ENCODE measurements around the gene GPNMB. TPM values are rescaled to one million over a fixed set of nuclear protein-coding genes. Genes with fewer than 3 reads are reported as not detected.

The GPNMB gene
- total RNA-seq, 1 donor from 2014 or later, result 0.59 TPM

DNA sequence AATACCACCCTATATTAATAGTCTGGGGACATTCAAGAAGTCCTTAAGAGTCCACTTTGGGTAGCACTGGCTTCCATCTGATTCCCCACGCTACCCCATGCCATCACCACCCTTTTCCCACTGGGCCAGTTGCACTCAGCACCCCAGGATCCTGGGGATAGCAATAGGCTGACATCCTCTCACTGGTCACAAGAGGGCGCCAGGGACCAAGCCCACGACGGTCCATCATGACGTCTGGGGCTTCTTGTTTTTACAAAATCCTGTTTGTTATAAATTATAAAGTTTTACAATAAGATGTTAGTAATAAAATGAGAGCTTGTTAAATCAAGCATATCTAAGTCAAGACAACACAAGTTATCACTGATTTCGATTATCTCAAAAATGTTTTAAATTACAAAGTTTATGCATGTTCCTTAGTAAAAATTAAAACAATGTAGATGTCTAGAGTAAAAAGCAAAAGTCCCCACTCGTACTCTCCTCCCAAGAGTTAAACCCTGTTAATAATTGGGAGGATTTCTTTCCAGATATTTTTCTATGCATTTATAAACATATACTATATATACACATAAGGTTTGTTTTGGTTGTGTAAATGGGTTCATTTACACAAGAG lies 15.4 kb downstream of the GPNMB start:
- peaks cover 19% of the 10 kb centered on the region for H3K27me3 Mint-ChIP-seq (ENCODE audit: low read depth)
- no peak overlapping the region for H3K27ac Mint-ChIP-seq
- peak; percentile 46 for DNase-seq (ENCODE audit: low spot score)
- no peaks in the 10 kb centered on the region for H3K4me1 Mint-ChIP-seq (ENCODE audit: low read depth)
- intact Hi-C loops (cut with micrococcal nuclease), result loop anchor here (2.0 kb wide), 1 partner anchor 451 kb away; no protein-coding TSS in a partner anchor
- no peaks in the 10 kb centered on the region for H3K9me3 Mint-ChIP-seq
- no peaks in the 10 kb centered on the region for H3K36me3 Mint-ChIP-seq (ENCODE audit: low read depth)
- no peak overlapping the region for H3K4me3 Mint-ChIP-seq (ENCODE audit: low read depth)

DNA sequence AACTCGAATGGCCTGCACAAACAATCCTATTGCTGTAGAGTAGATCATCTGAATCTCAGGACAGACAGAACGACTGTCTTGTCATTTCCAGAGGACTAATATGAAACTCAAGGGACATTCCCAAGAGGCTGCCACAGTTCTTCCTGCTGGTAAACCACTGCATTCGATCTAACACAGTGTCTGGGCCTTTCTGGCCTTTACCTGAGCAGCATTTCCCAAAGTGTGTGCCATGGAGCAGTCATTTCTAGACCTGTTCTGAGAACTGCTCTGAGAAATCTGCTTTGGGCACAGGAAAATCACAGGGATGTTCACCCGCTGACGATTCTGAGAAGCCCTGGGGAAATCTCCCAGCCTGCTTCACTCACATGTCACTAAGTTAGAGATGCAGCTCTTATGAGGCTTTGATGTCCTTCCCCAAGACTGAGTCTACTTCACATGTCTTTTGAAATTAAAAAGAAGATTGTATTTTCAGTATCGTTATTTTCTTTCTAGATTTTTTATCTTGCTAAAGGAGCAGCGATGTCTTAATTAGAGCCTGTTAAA lies 18.4 kb downstream of the GPNMB start:
- H3K4me3 Mint-ChIP-seq (ENCODE audit: low read depth), result no peak overlapping the region
- intact Hi-C loops (cut with micrococcal nuclease), result no loop called here
- H3K4me1 Mint-ChIP-seq (ENCODE audit: low read depth), result no peaks in the 10 kb centered on the region
- H3K27ac Mint-ChIP-seq, result no peak overlapping the region
- peaks cover 3% of the 10 kb centered on the region for H3K27me3 Mint-ChIP-seq (ENCODE audit: low read depth)
- no peaks in the 10 kb centered on the region for H3K36me3 Mint-ChIP-seq (ENCODE audit: low read depth)
- no peaks in the 10 kb centered on the region for H3K9me3 Mint-ChIP-seq
- DNase-seq (ENCODE audit: low spot score), result no peak

DNA sequence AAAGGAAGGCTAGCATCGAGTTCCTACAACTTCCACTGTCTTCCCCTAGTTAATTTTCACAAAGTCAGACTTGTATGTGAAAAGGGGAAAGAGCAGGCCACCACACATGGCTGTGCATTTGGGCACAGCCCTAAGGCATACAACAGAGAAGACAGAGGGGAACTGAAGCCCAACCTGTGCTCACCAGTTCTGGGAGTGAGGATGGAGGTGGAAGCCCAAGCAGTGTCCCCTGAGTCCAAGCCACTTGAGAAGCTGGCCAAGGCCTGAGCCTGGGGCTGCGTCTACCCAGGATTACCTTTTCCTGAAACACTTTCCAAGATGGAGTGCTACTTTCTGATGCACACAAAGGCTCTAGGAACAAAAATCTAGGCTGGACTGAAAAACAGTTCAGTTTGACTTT lies 20.3 kb downstream of the GPNMB start:
- Mint-ChIP-seq H3K27ac (no peak overlapping the region), H3K9me3 (no peaks in the 10 kb centered on the region), H3K27me3 (ENCODE audit: low read depth) (peaks cover 1% of the 10 kb centered on the region), H3K36me3 (ENCODE audit: low read depth) (no peaks in the 10 kb centered on the region), H3K4me1 (ENCODE audit: low read depth) (no peaks in the 10 kb centered on the region), H3K4me3 (ENCODE audit: low read depth) (no peak overlapping the region)
- DNase-seq (ENCODE audit: low spot score), result no peak
- intact Hi-C loops (cut with micrococcal nuclease), result no loop called here

DNA sequence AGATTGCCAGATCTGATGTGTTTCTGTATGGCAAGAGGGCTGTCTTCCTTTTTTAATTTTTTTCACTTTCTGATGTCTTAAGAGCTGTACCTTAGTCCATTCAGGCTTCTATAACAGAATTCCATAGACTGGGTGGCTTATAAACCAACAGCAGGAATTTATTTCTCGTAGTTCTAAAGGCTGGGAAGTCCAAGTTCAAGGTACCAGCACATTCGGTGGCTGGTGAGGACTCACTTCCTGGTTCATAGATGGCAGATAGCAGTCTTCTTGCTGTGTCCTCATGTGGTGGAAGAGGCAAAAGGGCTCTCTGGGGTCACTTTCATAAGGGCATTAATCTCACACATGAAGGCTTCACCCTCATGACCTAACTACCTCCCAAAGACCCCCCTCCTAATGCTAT lies 20.8 kb downstream of the GPNMB start:
- H3K27me3 Mint-ChIP-seq (ENCODE audit: low read depth), result peaks cover 3% of the 10 kb centered on the region
- H3K27ac Mint-ChIP-seq, result no peak overlapping the region
- H3K9me3 Mint-ChIP-seq, result no peaks in the 10 kb centered on the region
- H3K36me3 Mint-ChIP-seq (ENCODE audit: low read depth), result no peaks in the 10 kb centered on the region
- no peak for DNase-seq (ENCODE audit: low spot score)
- no peak overlapping the region for H3K4me3 Mint-ChIP-seq (ENCODE audit: low read depth)
- intact Hi-C loops (cut with micrococcal nuclease), result no loop called here
- H3K4me1 Mint-ChIP-seq (ENCODE audit: low read depth), result peaks cover 2% of the 10 kb centered on the region

DNA sequence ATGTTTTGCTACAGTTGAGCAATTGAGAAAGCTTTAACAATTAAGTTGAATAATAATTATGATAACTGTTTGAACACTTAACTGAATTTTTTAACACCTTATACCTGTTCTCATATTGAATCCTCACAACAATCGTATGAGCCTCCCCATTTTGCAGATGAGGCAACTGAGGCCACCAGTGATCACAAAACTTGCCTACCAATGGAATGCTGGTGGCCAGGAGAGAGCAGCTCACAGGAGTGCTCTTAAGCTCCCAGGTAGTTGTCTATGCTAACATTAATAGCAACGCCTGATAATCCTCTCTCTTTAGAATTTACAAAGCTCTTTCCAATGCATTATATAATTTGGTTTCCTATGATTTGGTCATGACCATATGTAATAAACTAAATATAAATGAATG lies 21.6 kb downstream of the GPNMB start:
- H3K9me3 Mint-ChIP-seq, result no peaks in the 10 kb centered on the region
- H3K4me3 Mint-ChIP-seq (ENCODE audit: low read depth), result no peak overlapping the region
- no peaks in the 10 kb centered on the region for H3K36me3 Mint-ChIP-seq (ENCODE audit: low read depth)
- intact Hi-C loops (cut with micrococcal nuclease), result no loop called here
- no peak overlapping the region for H3K27ac Mint-ChIP-seq
- H3K4me1 Mint-ChIP-seq (ENCODE audit: low read depth), result peaks cover 8% of the 10 kb centered on the region
- DNase-seq (ENCODE audit: low spot score), result no peak
- peaks cover 3% of the 10 kb centered on the region for H3K27me3 Mint-ChIP-seq (ENCODE audit: low read depth)

DNA sequence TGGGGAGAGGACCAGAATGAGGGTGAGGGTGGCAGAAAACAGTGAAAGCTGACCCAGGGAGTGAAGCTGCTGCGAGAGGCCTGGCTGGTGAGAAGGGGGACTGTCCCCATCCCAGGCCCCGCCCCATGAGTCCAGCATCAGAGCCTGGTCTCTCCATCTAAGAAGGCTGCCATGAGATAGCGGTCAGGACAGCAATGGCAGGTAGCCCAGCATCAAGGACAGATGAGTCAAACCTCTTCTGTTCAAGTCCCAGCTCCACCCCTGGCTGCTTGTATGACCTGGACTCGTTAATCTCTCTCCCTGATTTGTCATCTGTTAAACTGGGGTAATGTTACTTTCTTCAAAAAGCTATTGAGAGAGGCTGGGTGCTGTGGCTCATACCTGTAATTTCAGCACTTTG lies 22.2 kb downstream of the GPNMB start:
- intact Hi-C loops (cut with micrococcal nuclease), result no loop called here
- no peak for DNase-seq (ENCODE audit: low spot score)
- peaks cover 14% of the 10 kb centered on the region for H3K4me1 Mint-ChIP-seq (ENCODE audit: low read depth)

DNA sequence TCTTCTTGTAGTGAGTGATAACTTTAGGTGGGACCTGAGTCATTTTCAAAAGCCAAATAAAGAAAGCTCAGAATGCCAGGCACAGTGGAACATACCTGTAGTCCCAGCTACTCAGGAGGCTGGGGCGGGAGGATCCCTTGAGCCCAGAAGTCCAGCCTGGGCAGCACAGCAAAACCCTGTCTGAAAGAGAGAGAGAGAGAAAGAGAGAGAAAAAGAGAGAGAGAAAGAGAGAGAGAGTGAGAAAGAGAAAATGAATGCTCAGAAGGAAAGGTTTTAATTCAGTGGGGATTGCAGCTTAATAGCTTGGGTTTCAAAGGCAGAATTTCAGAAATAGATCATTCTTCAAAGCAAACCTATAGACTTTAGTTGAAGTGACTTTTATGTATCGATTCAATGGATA lies 25.7 kb downstream of the GPNMB start:
- peaks cover 20% of the 10 kb centered on the region for H3K4me1 Mint-ChIP-seq (ENCODE audit: low read depth)
- no peak overlapping the region for H3K4me3 Mint-ChIP-seq (ENCODE audit: low read depth)
- intact Hi-C loops (cut with micrococcal nuclease), result loop anchor here (2.0 kb wide), 2 partner anchors 27 to 199 kb away; partner anchors contain the start of genes IGF2BP3 and MALSU1
- H3K9me3 Mint-ChIP-seq, result no peaks in the 10 kb centered on the region
- no peak for DNase-seq (ENCODE audit: low spot score)
- no peaks in the 10 kb centered on the region for H3K36me3 Mint-ChIP-seq (ENCODE audit: low read depth)
- peaks cover 3% of the 10 kb centered on the region for H3K27me3 Mint-ChIP-seq (ENCODE audit: low read depth)
- H3K27ac Mint-ChIP-seq, result peak overlapping the region; percentile 20

More for the DNA sequence above, 22.2 kb downstream of the GPNMB start:
- H3K4me3 Mint-ChIP-seq (ENCODE audit: low read depth), result no peak overlapping the region
- H3K27ac Mint-ChIP-seq, result no peak overlapping the region
- no peaks in the 10 kb centered on the region for H3K9me3 Mint-ChIP-seq
- peaks cover 3% of the 10 kb centered on the region for H3K27me3 Mint-ChIP-seq (ENCODE audit: low read depth)
- no peaks in the 10 kb centered on the region for H3K36me3 Mint-ChIP-seq (ENCODE audit: low read depth)

DNA sequence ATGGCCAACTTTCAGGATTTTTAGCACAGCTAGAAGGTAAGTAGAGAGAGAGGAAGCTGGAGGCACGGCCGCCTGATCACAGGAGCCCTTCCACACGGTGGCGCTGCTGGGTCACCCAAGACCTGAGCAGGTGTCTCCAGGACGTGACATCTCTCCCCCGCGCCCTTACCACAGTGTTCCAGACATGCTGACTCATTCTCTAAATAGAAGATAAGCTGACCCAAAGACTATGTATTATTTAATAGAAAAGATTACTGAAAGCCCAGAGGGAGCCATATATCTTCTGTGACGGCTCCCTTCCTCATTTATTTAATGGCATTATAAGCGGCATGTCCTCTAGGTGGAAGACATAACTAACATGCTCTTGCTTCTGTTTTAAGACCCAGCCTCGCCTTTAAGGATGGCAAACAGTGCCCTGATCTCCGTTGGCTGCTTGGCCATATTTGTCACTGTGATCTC lies 26.6 kb downstream of the GPNMB start:
- peak overlapping the region; percentile 21 for H3K27ac Mint-ChIP-seq
- no peaks in the 10 kb centered on the region for H3K9me3 Mint-ChIP-seq
- peaks cover 20% of the 10 kb centered on the region for H3K4me1 Mint-ChIP-seq (ENCODE audit: low read depth)
- peak; percentile 84 for DNase-seq (ENCODE audit: low spot score)
- H3K27me3 Mint-ChIP-seq (ENCODE audit: low read depth), result peaks cover 3% of the 10 kb centered on the region
- peak overlapping the region; percentile 55 for H3K4me3 Mint-ChIP-seq (ENCODE audit: low read depth)
- intact Hi-C loops (cut with micrococcal nuclease), result loop anchor here (1.0 to 2.0 kb wide), 3 partner anchors 26 to 274 kb away; partner anchors contain the start of genes IGF2BP3 and MALSU1
- H3K36me3 Mint-ChIP-seq (ENCODE audit: low read depth), result no peaks in the 10 kb centered on the region

DNA sequence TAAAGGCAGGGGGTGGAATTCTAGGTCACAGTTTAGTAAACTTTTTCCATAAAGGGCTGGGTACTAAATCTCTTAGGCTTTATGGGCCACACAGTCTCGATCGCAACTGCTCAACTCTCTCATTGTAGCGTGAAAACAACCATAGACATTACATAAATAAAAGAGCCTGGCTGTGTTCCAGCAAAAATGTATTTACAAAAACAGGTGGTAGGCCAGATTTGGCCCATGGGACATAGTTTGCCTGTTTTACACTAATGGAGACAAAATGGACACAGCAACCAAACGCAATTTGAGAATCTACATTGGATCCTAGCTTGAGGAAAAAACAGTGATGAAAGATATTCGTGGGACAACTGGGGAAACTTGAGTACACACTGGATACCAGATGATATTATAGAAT lies 29.3 kb downstream of the GPNMB start:
- no peak overlapping the region for H3K4me3 Mint-ChIP-seq (ENCODE audit: low read depth)
- peaks cover 2% of the 10 kb centered on the region for H3K27me3 Mint-ChIP-seq (ENCODE audit: low read depth)
- no peak overlapping the region for H3K27ac Mint-ChIP-seq
- intact Hi-C loops (cut with micrococcal nuclease), result loop anchor here (2.0 to 5.0 kb wide), 3 partner anchors 71 to 256 kb away; partner anchors contain the start of gene TRA2A
- H3K9me3 Mint-ChIP-seq, result no peaks in the 10 kb centered on the region
- no peak for DNase-seq (ENCODE audit: low spot score)
- peaks cover 20% of the 10 kb centered on the region for H3K4me1 Mint-ChIP-seq (ENCODE audit: low read depth)
- H3K36me3 Mint-ChIP-seq (ENCODE audit: low read depth), result no peaks in the 10 kb centered on the region

DNA sequence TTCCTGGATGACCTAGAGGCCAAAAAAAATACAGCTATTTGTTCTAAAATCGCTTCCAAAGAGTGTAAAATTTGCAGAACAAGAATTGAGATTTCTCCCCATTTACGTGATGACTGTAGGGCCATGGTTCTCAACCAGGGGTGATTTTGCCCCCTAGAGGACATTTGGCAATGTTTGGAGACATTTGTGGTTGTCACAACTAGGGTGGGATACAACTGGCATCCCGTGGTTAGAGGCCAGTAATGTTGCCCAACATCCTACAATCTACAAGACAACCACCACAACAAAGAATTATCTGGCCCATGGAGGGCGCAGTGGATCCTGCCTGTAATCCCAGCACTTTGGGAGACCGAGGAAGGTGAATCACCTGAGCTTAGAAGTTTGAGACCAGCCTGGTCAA lies 29.8 kb downstream of the GPNMB start:
- no peaks in the 10 kb centered on the region for H3K36me3 Mint-ChIP-seq (ENCODE audit: low read depth)
- peaks cover 20% of the 10 kb centered on the region for H3K4me1 Mint-ChIP-seq (ENCODE audit: low read depth)
- DNase-seq (ENCODE audit: low spot score), result no peak

DNA sequence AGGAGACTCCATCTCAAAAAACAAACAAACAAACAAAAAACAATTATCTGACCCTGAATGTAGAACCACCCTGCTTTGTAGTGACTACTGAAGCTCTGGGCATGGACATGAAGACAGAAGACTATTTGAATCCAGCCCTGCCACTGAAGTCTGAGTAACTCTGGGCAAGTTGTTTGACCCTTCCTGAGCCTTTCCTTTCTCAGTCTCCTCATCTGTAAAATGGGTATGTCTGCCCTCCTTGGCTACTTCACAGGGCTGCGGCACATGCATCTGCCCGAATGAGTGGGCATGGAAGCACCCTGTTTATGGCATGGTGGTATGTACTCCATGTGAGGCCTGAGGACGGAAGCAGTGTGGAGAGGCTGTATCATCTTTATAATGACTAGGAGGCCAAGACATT lies 30.4 kb downstream of the GPNMB start:
- Mint-ChIP-seq H3K9me3 (no peaks in the 10 kb centered on the region), H3K4me1 (ENCODE audit: low read depth) (peaks cover 20% of the 10 kb centered on the region), H3K36me3 (ENCODE audit: low read depth) (no peaks in the 10 kb centered on the region), H3K27ac (no peak overlapping the region), H3K4me3 (ENCODE audit: low read depth) (no peak overlapping the region), H3K27me3 (ENCODE audit: low read depth) (peaks cover 2% of the 10 kb centered on the region)
- intact Hi-C loops (cut with micrococcal nuclease), result loop anchor here (1.0 to 5.0 kb wide), 4 partner anchors 70 to 255 kb away; partner anchors contain the start of gene TRA2A
- DNase-seq (ENCODE audit: low spot score), result no peak

More for the DNA sequence above, 29.8 kb downstream of the GPNMB start:
- no peak overlapping the region for H3K27ac Mint-ChIP-seq
- intact Hi-C loops (cut with micrococcal nuclease), result loop anchor here (2.0 to 5.0 kb wide), 3 partner anchors 70 to 256 kb away; partner anchors contain the start of gene TRA2A
- H3K9me3 Mint-ChIP-seq, result no peaks in the 10 kb centered on the region
- no peak overlapping the region for H3K4me3 Mint-ChIP-seq (ENCODE audit: low read depth)
- H3K27me3 Mint-ChIP-seq (ENCODE audit: low read depth), result peaks cover 2% of the 10 kb centered on the region

DNA sequence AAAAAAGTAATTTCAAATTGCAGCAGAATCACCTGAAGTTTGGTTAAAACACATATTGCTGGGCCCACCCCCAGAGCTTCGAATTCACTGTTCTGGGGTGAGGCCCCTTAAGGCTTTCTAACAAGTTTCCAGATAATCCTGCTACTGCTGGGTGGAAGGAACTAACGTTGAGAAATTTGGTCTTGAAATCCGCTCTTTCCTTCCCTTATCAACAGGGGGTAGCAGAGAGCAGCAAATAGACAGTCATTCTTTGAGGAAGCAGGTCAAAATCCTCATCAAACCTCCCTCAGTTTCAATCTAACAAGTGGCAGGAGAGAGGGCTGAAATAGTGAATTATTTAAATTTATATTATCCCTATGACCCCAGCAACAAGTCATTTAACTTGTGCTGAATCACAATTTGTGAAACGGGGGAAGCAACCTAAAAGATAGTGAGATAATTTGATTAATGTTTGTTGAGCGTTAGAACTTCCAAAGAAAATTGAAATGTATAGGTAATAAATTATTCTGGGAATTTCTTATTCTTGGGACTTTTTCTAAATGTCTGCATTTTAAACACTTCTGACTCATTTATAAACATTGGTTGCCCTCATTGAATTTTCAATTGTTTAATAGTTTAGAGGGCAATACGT lies 30.9 kb downstream of the GPNMB start:
- no peaks in the 10 kb centered on the region for H3K36me3 Mint-ChIP-seq (ENCODE audit: low read depth)
- H3K4me1 Mint-ChIP-seq (ENCODE audit: low read depth), result peaks cover 17% of the 10 kb centered on the region
- intact Hi-C loops (cut with micrococcal nuclease), result loop anchor here (1.0 to 5.0 kb wide), 4 partner anchors 69 to 255 kb away; partner anchors contain the start of gene TRA2A
- H3K27ac Mint-ChIP-seq, result no peak overlapping the region
- no peak overlapping the region for H3K4me3 Mint-ChIP-seq (ENCODE audit: low read depth)
- H3K27me3 Mint-ChIP-seq (ENCODE audit: low read depth), result no peaks in the 10 kb centered on the region
- DNase-seq (ENCODE audit: low spot score), result peak; percentile 25
- no peaks in the 10 kb centered on the region for H3K9me3 Mint-ChIP-seq

All from activated T-helper 2 cell treated with anti-CD3 and anti-CD28 coated beads, Interferon-gamma antibody, Interleukin-2, Interleukin-4, amounts not matched to agents 10 μg/mL and 5 μg/mL and 100 μg/mL, durations not matched to agents 14 hours and 24 hours and 36 hours (primary cell).